DND-41 (cell line): ENCODE data around the gene WDR93.

Experiments used
- ATAC-seq: fragments of 200-7000 bp; cut with Tn5 transposase; 3 replicates; pipeline ENCODE4 v1.9.1; 2021; ENCODE audit warnings: low read depth; ENCODE audit not compliant: insufficient read depth
- DNase-seq: peaks from one replicate; pipeline ENCODE4 v3.0.0-alpha.2; 2020
- H2AFZ ChIP-seq: 2 replicates; pipeline ENCODE4 v1.6.0; 2012; ENCODE audit warnings: low read depth, low read length
- H3K27ac ChIP-seq: 2 replicates; pipeline ENCODE4 v1.5.1; 2012; ENCODE audit warnings: low read length, inconsistent platforms
- H3K27me3 ChIP-seq: fragments of 200-600 bp; sonication (generic); 2 replicates; pipeline ENCODE4 v1.6.0; 2012; ENCODE audit warnings: low read length, mild to moderate bottlenecking, inconsistent platforms; ENCODE audit not compliant: insufficient read depth, poor library complexity
- H3K36me3 ChIP-seq: 2 replicates; pipeline ENCODE4 v1.5.1; 2012; ENCODE audit warnings: low read length, inconsistent platforms; ENCODE audit not compliant: insufficient read depth
- H3K4me1 ChIP-seq: 2 replicates; pipeline ENCODE4 v1.5.1; 2012; ENCODE audit warnings: mild to moderate bottlenecking, low read length; ENCODE audit not compliant: insufficient read depth
- H3K4me2 ChIP-seq: 2 replicates; pipeline ENCODE4 v1.6.0; 2012; ENCODE audit warnings: mild to moderate bottlenecking, moderate library complexity, low read length, inconsistent platforms; ENCODE audit not compliant: insufficient read depth
- H3K4me3 ChIP-seq, 2 experiments: fragments of 200-600 bp in 1 of 2; shearing (Covaris generic) in 1 of 2; 2 replicates each; pipeline ENCODE4 v1.5.1; 2012 to 2016; ENCODE audit warnings: inconsistent platforms in 2 of 2, low read length in 2 of 2, mild to moderate bottlenecking in 2 of 2, low read depth in 1 of 2, moderate library complexity in 1 of 2
- H3K79me2 ChIP-seq: 2 replicates; pipeline ENCODE4 v1.6.0; 2012; ENCODE audit warnings: low read length, inconsistent platforms; ENCODE audit not compliant: insufficient read depth
- H3K9ac ChIP-seq: 2 replicates; pipeline ENCODE4 v1.6.0; 2012; ENCODE audit warnings: low read depth, mild to moderate bottlenecking, inconsistent platforms, low read length, moderate library complexity
- H3K9me3 ChIP-seq: 2 replicates; pipeline ENCODE4 v1.5.1; 2012; ENCODE audit warnings: low read length, moderate library complexity, mild to moderate bottlenecking, inconsistent platforms; ENCODE audit not compliant: insufficient read depth, severe bottlenecking
- H4K20me1 ChIP-seq: 2 replicates; pipeline ENCODE4 v1.6.0; 2012; ENCODE audit warnings: low read length; ENCODE audit not compliant: insufficient read depth
- CTCF ChIP-seq: IDR thresholded peaks from 2 replicates; pipeline ENCODE4 v1.5.1; 2012; ENCODE audit warnings: borderline replicate concordance, low read length, moderate library complexity, mild to moderate bottlenecking; ENCODE audit not compliant: poor library complexity, severe bottlenecking; ENCODE audit errors: extremely low read depth
- EZH2 ChIP-seq: IDR thresholded peaks from 3 replicates; pipeline ENCODE4 v1.6.1; 2012; ENCODE audit warnings: borderline replicate concordance, low read depth, mild to moderate bottlenecking, moderate library complexity, low read length, inconsistent platforms; ENCODE audit not compliant: severe bottlenecking

Gene WDR93

GRCh38 chr15:89664441-89665350, 25.9 kb upstream of the WDR93 start:
- H3K27me3 ChIP-seq: peaks cover 11% of the 10 kb centered on the region
- no peak overlapping the region for H3K9ac ChIP-seq
- ATAC-seq (no peak), DNase-seq (no peak)
- no peaks in the 10 kb centered on the region for H3K4me1 ChIP-seq
- no peaks in the 10 kb centered on the region for H3K9me3 ChIP-seq
- H3K36me3 ChIP-seq: no peaks in the 10 kb centered on the region
- H3K79me2 ChIP-seq: no peaks in the 10 kb centered on the region
- no peak for TF ChIP-seq CTCF
- TF ChIP-seq EZH2: no peak
- H3K4me2 ChIP-seq: no peak overlapping the region
- H2AFZ ChIP-seq: no peak overlapping the region
- H4K20me1 ChIP-seq: no peaks in the 10 kb centered on the region
- H3K27ac ChIP-seq: no peak overlapping the region
- no peak overlapping the region for H3K4me3 ChIP-seq

- no peak for ATAC-seq
- TF ChIP-seq EZH2 (no peak), CTCF (no peak)
- no peak overlapping the region for H2AFZ ChIP-seq
- no peaks in the 10 kb centered on the region for H3K79me2 ChIP-seq
- H3K9ac ChIP-seq: no peak overlapping the region
- no peak overlapping the region for H3K27ac ChIP-seq
- no peak overlapping the region for H3K4me3 ChIP-seq
- no peaks in the 10 kb centered on the region for H3K4me1 ChIP-seq
- H3K9me3 ChIP-seq: no peaks in the 10 kb centered on the region
- no peaks in the 10 kb centered on the region for H4K20me1 ChIP-seq
- H3K4me2 ChIP-seq: no peak overlapping the region
- H3K27me3 ChIP-seq: peaks cover 10% of the 10 kb centered on the region
- no peaks in the 10 kb centered on the region for H3K36me3 ChIP-seq
- no peak for DNase-seq
Measured at GRCh38 chr15:89665449-89666181, 25.0 kb upstream of the WDR93 start.

GRCh38 chr15:89666184-89666857, 24.3 kb upstream of the WDR93 start:
- no peak overlapping the region for H3K27ac ChIP-seq
- H3K4me2 ChIP-seq: no peak overlapping the region
- no peaks in the 10 kb centered on the region for H4K20me1 ChIP-seq
- ATAC-seq (no peak), DNase-seq (no peak)
- no peaks in the 10 kb centered on the region for H3K4me1 ChIP-seq
- peaks cover 7% of the 10 kb centered on the region for H3K27me3 ChIP-seq
- TF ChIP-seq CTCF (no peak), EZH2 (no peak)
- H3K36me3 ChIP-seq: no peaks in the 10 kb centered on the region
- H3K9me3 ChIP-seq: no peaks in the 10 kb centered on the region
- H3K79me2 ChIP-seq: no peaks in the 10 kb centered on the region
- H3K4me3 ChIP-seq: no peak overlapping the region
- no peak overlapping the region for H2AFZ ChIP-seq
- H3K9ac ChIP-seq: no peak overlapping the region
